ENCODE measurements around the gene TDRD9. TPM values are rescaled to one million over a fixed set of nuclear protein-coding genes. Genes with fewer than 3 reads are reported as not detected.

Gene TDRD9
- total RNA-seq, 1 experiment from 2014 or later = not detected

GRCh38 chr14:104066719-104067295 is 138.6 kb downstream of the TDRD9 start:
- BruUV-seq (replicated peaks) = no TSS peak
- H3K27ac ChIP-seq (ENCODE audit: low read depth, low read length, poor library complexity, severe bottlenecking) = no peak overlapping the region
- TF ChIP-seq CTCF (conservative IDR thresholded peaks at IDR 0.05; ENCODE audit: low read depth, low read length) (no peak), EZH2 (IDR thresholded peaks at IDR 0.05; ENCODE audit: borderline replicate concordance, low read depth, low read length, poor library complexity, severe bottlenecking) (no peak)
- no peaks in the 10 kb centered on the region for H3K27me3 ChIP-seq (replicated peaks; ENCODE audit: insufficient read depth, low read depth, low read length, poor library complexity)
- H3K36me3 ChIP-seq (ENCODE audit: insufficient read depth, low read length, poor library complexity, severe bottlenecking) = no peaks in the 10 kb centered on the region
- CTCF ChIA-PET = no interaction called here
- H3K4me1 ChIP-seq (ENCODE audit: insufficient read depth, low read length, poor library complexity, severe bottlenecking) = no peaks in the 10 kb centered on the region
- DNase-seq (ENCODE audit: low spot score) = no peak
- H3K4me3 ChIP-seq (ENCODE audit: low read depth, low read length, poor library complexity, severe bottlenecking) = no peak overlapping the region
- H3K9me3 ChIP-seq (ENCODE audit: low read depth, low read length, poor library complexity, severe bottlenecking) = no peaks in the 10 kb centered on the region
- POLR2A ChIA-PET (ENCODE audit: low non-redundant PET) = no interaction called here
- intact Hi-C loops (cut with micrococcal nuclease; ENCODE audit: unreplicated experiment) = no loop called here

GRCh38 chr14:104069541-104069940 is 141.3 kb downstream of the TDRD9 start:
- DNase-seq (ENCODE audit: low spot score) = no peak
- TF ChIP-seq CTCF (conservative IDR thresholded peaks at IDR 0.05; ENCODE audit: low read depth, low read length) = no peak
- no peak for TF ChIP-seq EZH2 (IDR thresholded peaks at IDR 0.05; ENCODE audit: borderline replicate concordance, low read depth, low read length, poor library complexity, severe bottlenecking)
- POLR2A ChIA-PET (ENCODE audit: low non-redundant PET) = no interaction called here
- intact Hi-C loops (cut with micrococcal nuclease; ENCODE audit: unreplicated experiment) = no loop called here
- H3K4me3 ChIP-seq (ENCODE audit: low read depth, low read length, poor library complexity, severe bottlenecking) = no peak overlapping the region
- H3K27me3 ChIP-seq (replicated peaks; ENCODE audit: insufficient read depth, low read depth, low read length, poor library complexity) = no peaks in the 10 kb centered on the region
- no TSS peak for BruUV-seq (replicated peaks)
- no peaks in the 10 kb centered on the region for H3K4me1 ChIP-seq (ENCODE audit: insufficient read depth, low read length, poor library complexity, severe bottlenecking)
- CTCF ChIA-PET = no interaction called here
- no peaks in the 10 kb centered on the region for H3K36me3 ChIP-seq (ENCODE audit: insufficient read depth, low read length, poor library complexity, severe bottlenecking)
- no peaks in the 10 kb centered on the region for H3K9me3 ChIP-seq (ENCODE audit: low read depth, low read length, poor library complexity, severe bottlenecking)
- no peak overlapping the region for H3K27ac ChIP-seq (ENCODE audit: low read depth, low read length, poor library complexity, severe bottlenecking)

GRCh38 chr14:104072586-104072985 is 144.3 kb downstream of the TDRD9 start:
- Histone ChIP-seq H3K9me3 (ENCODE audit: low read depth, low read length, poor library complexity, severe bottlenecking) (no peaks in the 10 kb centered on the region), H3K27ac (ENCODE audit: low read depth, low read length, poor library complexity, severe bottlenecking) (no peak overlapping the region), H3K4me1 (ENCODE audit: insufficient read depth, low read length, poor library complexity, severe bottlenecking) (no peaks in the 10 kb centered on the region), H3K4me3 (ENCODE audit: low read depth, low read length, poor library complexity, severe bottlenecking) (no peak overlapping the region), H3K27me3 (replicated peaks; ENCODE audit: insufficient read depth, low read depth, low read length, poor library complexity) (no peaks in the 10 kb centered on the region), H3K36me3 (ENCODE audit: insufficient read depth, low read length, poor library complexity, severe bottlenecking) (no peaks in the 10 kb centered on the region)
- intact Hi-C loops (cut with micrococcal nuclease; ENCODE audit: unreplicated experiment) = no loop called here
- no TSS peak for BruUV-seq (replicated peaks)
- no peak for TF ChIP-seq EZH2 (IDR thresholded peaks at IDR 0.05; ENCODE audit: borderline replicate concordance, low read depth, low read length, poor library complexity, severe bottlenecking)
- TF ChIP-seq CTCF (conservative IDR thresholded peaks at IDR 0.05; ENCODE audit: low read depth, low read length) = no peak
- no peak for DNase-seq (ENCODE audit: low spot score)
- POLR2A ChIA-PET (ENCODE audit: low non-redundant PET) = no interaction called here
- CTCF ChIA-PET = interaction anchor here (0.6 kb wide), 1 partner anchor 102 kb away, joined by 4 read pairs; no protein-coding TSS in a partner anchor
